Esophagus muscularis mucosa (tissue), 4 donors: ENCODE data around the gene IQGAP1.

Experiments
- EP300 ChIP-seq: sonication (generic); formaldehyde crosslinking; IDR thresholded peaks from one replicate; pipeline ENCODE4 v1.6.1; 2017; ENCODE audit warnings: antibody characterized with exemption
- POLR2A ChIP-seq: fragments of 450-650 bp; IDR thresholded peaks from one replicate; pipeline ENCODE4 v1.6.1; 2017; ENCODE audit warnings: antibody characterized with exemption, moderate library complexity, mild to moderate bottlenecking, low read depth
- POLR2AphosphoS5 ChIP-seq, 2 donors: sonication (generic); formaldehyde crosslinking; IDR thresholded peaks; one replicate each; pipeline ENCODE4 v1.6.1; 2017; ENCODE audit warnings: antibody characterized with exemption in 2 of 2
- TF ChIP-seq, protein P1 (sequence below), 3 experiments: fragments of 200-600 bp in 2 of 3; fragments of 450-650 bp in 1 of 3; sonication (generic) in 2 of 3; IDR thresholded peaks; one replicate each; pipeline ENCODE4 v1.5.1; 2017 to 2019; ENCODE audit warnings: antibody characterized with exemption in 3 of 3, mild to moderate bottlenecking in 2 of 3, moderate library complexity in 1 of 3

- TF ChIP-seq EP300: no peak
- peak; percentile 77 for TF ChIP-seq POLR2A
- TF ChIP-seq, protein P1, sequence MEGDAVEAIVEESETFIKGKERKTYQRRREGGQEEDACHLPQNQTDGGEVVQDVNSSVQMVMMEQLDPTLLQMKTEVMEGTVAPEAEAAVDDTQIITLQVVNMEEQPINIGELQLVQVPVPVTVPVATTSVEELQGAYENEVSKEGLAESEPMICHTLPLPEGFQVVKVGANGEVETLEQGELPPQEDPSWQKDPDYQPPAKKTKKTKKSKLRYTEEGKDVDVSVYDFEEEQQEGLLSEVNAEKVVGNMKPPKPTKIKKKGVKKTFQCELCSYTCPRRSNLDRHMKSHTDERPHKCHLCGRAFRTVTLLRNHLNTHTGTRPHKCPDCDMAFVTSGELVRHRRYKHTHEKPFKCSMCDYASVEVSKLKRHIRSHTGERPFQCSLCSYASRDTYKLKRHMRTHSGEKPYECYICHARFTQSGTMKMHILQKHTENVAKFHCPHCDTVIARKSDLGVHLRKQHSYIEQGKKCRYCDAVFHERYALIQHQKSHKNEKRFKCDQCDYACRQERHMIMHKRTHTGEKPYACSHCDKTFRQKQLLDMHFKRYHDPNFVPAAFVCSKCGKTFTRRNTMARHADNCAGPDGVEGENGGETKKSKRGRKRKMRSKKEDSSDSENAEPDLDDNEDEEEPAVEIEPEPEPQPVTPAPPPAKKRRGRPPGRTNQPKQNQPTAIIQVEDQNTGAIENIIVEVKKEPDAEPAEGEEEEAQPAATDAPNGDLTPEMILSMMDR (IDR thresholded peaks at IDR 0.05): peak in 1 of 3 experiments; percentile 2
- TF ChIP-seq POLR2AphosphoS5 (IDR thresholded peaks at IDR 0.05): peak; percentile 77 to 78
These were observed 35.7 kb upstream of the IQGAP1 start, which contains the start of gene ZNF774 for GRCh38 chr15:90352107-90352893.
